Esophagus squamous epithelium (tissue), 4 donors: ENCODE results near the gene POLRMT.

Source experiments
- CTCF ChIP-seq, 6 experiments: fragments of 450-650 bp in 4 of 6; fragments of 200-600 bp in 2 of 6; sonication (generic) in 2 of 6; IDR thresholded peaks; one replicate each; pipeline ENCODE4 v1.5.1; 2016 to 2019; ENCODE audit warnings: antibody characterized with exemption in 6 of 6, mild to moderate bottlenecking in 4 of 6, moderate library complexity in 4 of 6
- POLR2A ChIP-seq, 4 donors: fragments of 450-650 bp; IDR thresholded peaks; one replicate each; pipeline ENCODE4 v1.6.1; 2017; ENCODE audit warnings: antibody characterized with exemption in 4 of 4, mild to moderate bottlenecking in 4 of 4, moderate library complexity in 3 of 4

DNA sequence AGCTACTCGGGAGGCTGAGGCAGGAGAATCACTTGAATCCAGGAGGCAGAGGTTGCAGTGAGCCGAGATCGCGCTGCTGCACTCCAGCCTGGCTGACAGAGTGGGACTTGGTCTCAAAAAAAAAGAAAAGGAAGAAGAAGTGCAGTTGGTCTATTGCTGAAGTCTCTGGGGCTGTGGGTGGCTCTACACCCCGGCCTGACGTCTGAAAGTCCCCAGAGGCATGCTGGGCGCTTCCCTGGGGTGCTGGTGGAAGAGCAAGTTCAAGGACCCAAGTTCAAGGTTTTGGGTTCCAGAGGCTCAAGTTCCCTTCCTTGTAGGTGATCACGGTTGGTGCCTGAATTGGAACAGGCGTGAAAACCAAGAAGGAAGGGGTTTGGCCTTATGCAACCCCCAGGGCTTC, 39.8 kb downstream of the POLRMT start:
- TF ChIP-seq CTCF (IDR thresholded peaks at IDR 0.05) (no peak), POLR2A (IDR thresholded peaks at IDR 0.05) (no peak)
